ENCODE results near the gene CHST11.
"Not testable (repeated sequence)": the region's sequence is repeated elsewhere in the genome, so short reads cannot be mapped to it uniquely, and the experiment has no call there.

Gene CHST11

GRCh38 chr12:104609445-104609844, 152.7 kb downstream of the CHST11 start:
- DNase-seq = no peak

GRCh38 chr12:104610513-104611235, 153.9 kb downstream of the CHST11 start:
- no peak for DNase-seq

GRCh38 chr12:104611671-104612070, 154.9 kb downstream of the CHST11 start:
- DNase-seq = no peak

- not testable (repeated sequence) for DNase-seq
These were observed 156.6 kb downstream of the CHST11 start for GRCh38 chr12:104613372-104613771.

GRCh38 chr12:104615048-104615561, 158.4 kb downstream of the CHST11 start:
- DNase-seq = no peak

- DNase-seq = no peak
These were observed 161.9 kb downstream of the CHST11 start for GRCh38 chr12:104618691-104619090.

- DNase-seq = no peak
These were observed 162.6 kb downstream of the CHST11 start for GRCh38 chr12:104619305-104619704.

GRCh38 chr12:104620837-104621531, 164.2 kb downstream of the CHST11 start:
- no peak for DNase-seq

GRCh38 chr12:104622928-104623327, 166.2 kb downstream of the CHST11 start:
- DNase-seq = no peak

GRCh38 chr12:104623883-104624282, 167.1 kb downstream of the CHST11 start:
- no peak for DNase-seq

- DNase-seq = no peak
These were observed 167.8 kb downstream of the CHST11 start for GRCh38 chr12:104624529-104624928.

- no peak for DNase-seq
These were observed 169.5 kb downstream of the CHST11 start for GRCh38 chr12:104626069-104626837.

GRCh38 chr12:104627231-104627989, 170.7 kb downstream of the CHST11 start:
- no peak for DNase-seq

- no peak for DNase-seq
These were observed 171.5 kb downstream of the CHST11 start for GRCh38 chr12:104627990-104628830.

GRCh38 chr12:104628831-104629135, 172.0 kb downstream of the CHST11 start:
- no peak for DNase-seq

- DNase-seq = no peak
These were observed 173.5 kb downstream of the CHST11 start for GRCh38 chr12:104630230-104630670.

- DNase-seq = no peak
These were observed 175.1 kb downstream of the CHST11 start for GRCh38 chr12:104631867-104632266.

GRCh38 chr12:104632724-104633201, 176.0 kb downstream of the CHST11 start:
- DNase-seq = peak in 1 of 2 experiments; percentile 38

- DNase-seq = no peak
These were observed 177.3 kb downstream of the CHST11 start for GRCh38 chr12:104634044-104634443.

GRCh38 chr12:104634852-104635251, 178.1 kb downstream of the CHST11 start:
- no peak for DNase-seq

- DNase-seq = no peak
These were observed 179.0 kb downstream of the CHST11 start for GRCh38 chr12:104635607-104636343.

Measured in activated T-cell treated with anti-CD3 and anti-CD28 coated beads, Interleukin-2, amount 50 U/mL, for 48 hours (primary cell).